ENCODE results near the gene MAB21L3.
A peak's percentile ranks its signal among the peaks of the same experiment; 100 is the strongest.

The MAB21L3 gene

GRCh38 chr1:116168277-116169032 is 57.3 kb downstream of the MAB21L3 start:
- peak; percentile 81 for DNase-seq (ENCODE audit: extremely low spot score)
- POLR2A ChIA-PET = no interaction called here
- no peak for TF ChIP-seq TARDBP (IDR thresholded peaks at IDR 0.05)
- peak; percentile 37; the same call in 1 of the 2 replicates for TF ChIP-seq L3MBTL2 (conservative IDR thresholded peaks at IDR 0.05)
- CTCF ChIA-PET = interaction anchor here (0.6 to 0.7 kb wide), 2 partner anchors 12 to 330 kb away, joined by 3 read pairs; no protein-coding TSS in a partner anchor

- DNase-seq (ENCODE audit: extremely low spot score) = no peak
- CTCF ChIA-PET = no interaction called here
- POLR2A ChIA-PET = no interaction called here
- no peak for TF ChIP-seq FOXK2 (IDR thresholded peaks at IDR 0.05)
- TF ChIP-seq SP1 (IDR thresholded peaks at IDR 0.05) = no peak
- TF ChIP-seq HDGF (IDR thresholded peaks at IDR 0.05; ENCODE audit: borderline replicate concordance) = no peak
- no peak for TF ChIP-seq FOXA1 (IDR thresholded peaks at IDR 0.05)
- TF ChIP-seq FOXM1 (IDR thresholded peaks at IDR 0.05; ENCODE audit: borderline replicate concordance) = no peak
- TF ChIP-seq TARDBP (IDR thresholded peaks at IDR 0.05) = no peak
Observed at GRCh38 chr1:116169898-116170297, 58.7 kb downstream of the MAB21L3 start.

- ChIA-PET CTCF (no interaction called here), POLR2A (no interaction called here)
- no peak for TF ChIP-seq FOXA1 (IDR thresholded peaks at IDR 0.05)
- TF ChIP-seq ARNT (IDR thresholded peaks at IDR 0.05) = no peak
- no peak for TF ChIP-seq SP1 (IDR thresholded peaks at IDR 0.05)
- no peak for TF ChIP-seq FOXM1 (IDR thresholded peaks at IDR 0.05; ENCODE audit: borderline replicate concordance)
- TF ChIP-seq CTBP1 (IDR thresholded peaks at IDR 0.05; ENCODE audit: borderline replicate concordance) = no peak
- TF ChIP-seq ELF4 (IDR thresholded peaks at IDR 0.05) = no peak
- no peak for TF ChIP-seq LEF1 (IDR thresholded peaks at IDR 0.05; ENCODE audit: borderline replicate concordance)
- no peak for TF ChIP-seq SUZ12 (IDR thresholded peaks at IDR 0.05)
- TF ChIP-seq NFRKB (IDR thresholded peaks at IDR 0.05) = no peak
- no peak for TF ChIP-seq L3MBTL2 (conservative IDR thresholded peaks at IDR 0.05)
- TF ChIP-seq TARDBP (IDR thresholded peaks at IDR 0.05) = no peak
- TF ChIP-seq FOXK2 (IDR thresholded peaks at IDR 0.05) = no peak
- no peak for TF ChIP-seq BHLHE40 (IDR thresholded peaks at IDR 0.05; ENCODE audit: borderline replicate concordance)
- TF ChIP-seq ZNF384 (IDR thresholded peaks at IDR 0.05) = no peak
- TF ChIP-seq, protein P1, sequence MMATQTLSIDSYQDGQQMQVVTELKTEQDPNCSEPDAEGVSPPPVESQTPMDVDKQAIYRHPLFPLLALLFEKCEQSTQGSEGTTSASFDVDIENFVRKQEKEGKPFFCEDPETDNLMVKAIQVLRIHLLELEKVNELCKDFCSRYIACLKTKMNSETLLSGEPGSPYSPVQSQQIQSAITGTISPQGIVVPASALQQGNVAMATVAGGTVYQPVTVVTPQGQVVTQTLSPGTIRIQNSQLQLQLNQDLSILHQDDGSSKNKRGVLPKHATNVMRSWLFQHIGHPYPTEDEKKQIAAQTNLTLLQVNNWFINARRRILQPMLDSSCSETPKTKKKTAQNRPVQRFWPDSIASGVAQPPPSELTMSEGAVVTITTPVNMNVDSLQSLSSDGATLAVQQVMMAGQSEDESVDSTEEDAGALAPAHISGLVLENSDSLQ (IDR thresholded peaks at IDR 0.05) = no peak
- no peak for DNase-seq (ENCODE audit: extremely low spot score)
Observed at GRCh38 chr1:116170721-116171589, 59.8 kb downstream of the MAB21L3 start.

- TF ChIP-seq FOXM1 (IDR thresholded peaks at IDR 0.05; ENCODE audit: borderline replicate concordance) = no peak
- TF ChIP-seq ZNF384 (IDR thresholded peaks at IDR 0.05) = no peak
- no peak for TF ChIP-seq LEF1 (IDR thresholded peaks at IDR 0.05; ENCODE audit: borderline replicate concordance)
- no peak for TF ChIP-seq TARDBP (IDR thresholded peaks at IDR 0.05)
- TF ChIP-seq SUZ12 (IDR thresholded peaks at IDR 0.05) = no peak
- no peak for TF ChIP-seq BHLHE40 (IDR thresholded peaks at IDR 0.05; ENCODE audit: borderline replicate concordance)
- TF ChIP-seq SP1 (IDR thresholded peaks at IDR 0.05) = no peak
- TF ChIP-seq NFRKB (IDR thresholded peaks at IDR 0.05) = no peak
- TF ChIP-seq HDGF (IDR thresholded peaks at IDR 0.05; ENCODE audit: borderline replicate concordance) = no peak
- TF ChIP-seq ELF4 (IDR thresholded peaks at IDR 0.05) = no peak
- TF ChIP-seq CTBP1 (IDR thresholded peaks at IDR 0.05; ENCODE audit: borderline replicate concordance) = no peak
- TF ChIP-seq ARNT (IDR thresholded peaks at IDR 0.05) = no peak
- TF ChIP-seq L3MBTL2 (conservative IDR thresholded peaks at IDR 0.05) = no peak
- TF ChIP-seq FOXA1 (IDR thresholded peaks at IDR 0.05) = no peak
- TF ChIP-seq, protein P1 (IDR thresholded peaks at IDR 0.05) = no peak
- TF ChIP-seq FOXK2 (IDR thresholded peaks at IDR 0.05) = no peak
- DNase-seq (ENCODE audit: extremely low spot score) = no peak
- CTCF ChIA-PET = no interaction called here
- POLR2A ChIA-PET = no interaction called here
Observed at GRCh38 chr1:116172666-116173065, 61.5 kb downstream of the MAB21L3 start.

DNA sequence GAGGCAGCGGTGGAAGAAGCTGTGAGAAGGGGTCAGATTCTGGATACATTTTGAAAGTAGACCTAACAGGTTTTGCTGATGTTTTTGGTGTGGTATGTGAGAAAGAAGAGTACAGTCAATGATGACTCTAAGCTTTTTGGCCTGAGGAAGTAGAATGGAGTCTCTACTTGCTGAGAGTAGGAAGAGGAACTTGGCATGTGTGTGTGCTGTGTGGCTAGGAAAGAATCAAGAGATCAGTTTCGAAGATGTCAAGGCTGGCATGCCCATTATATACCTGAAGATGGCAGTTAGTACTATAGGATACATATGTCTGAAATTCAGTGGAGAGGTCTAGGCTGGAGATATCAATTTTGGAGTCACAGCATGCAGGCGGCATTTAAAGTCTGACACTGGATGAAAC is 64.4 kb downstream of the MAB21L3 start:
- TF ChIP-seq SP1 (IDR thresholded peaks at IDR 0.05) (no peak), L3MBTL2 (conservative IDR thresholded peaks at IDR 0.05) (no peak), LEF1 (IDR thresholded peaks at IDR 0.05; ENCODE audit: borderline replicate concordance) (no peak)
- DNase-seq (ENCODE audit: extremely low spot score) = no peak
- ChIA-PET CTCF (no interaction called here), POLR2A (no interaction called here)

DNA sequence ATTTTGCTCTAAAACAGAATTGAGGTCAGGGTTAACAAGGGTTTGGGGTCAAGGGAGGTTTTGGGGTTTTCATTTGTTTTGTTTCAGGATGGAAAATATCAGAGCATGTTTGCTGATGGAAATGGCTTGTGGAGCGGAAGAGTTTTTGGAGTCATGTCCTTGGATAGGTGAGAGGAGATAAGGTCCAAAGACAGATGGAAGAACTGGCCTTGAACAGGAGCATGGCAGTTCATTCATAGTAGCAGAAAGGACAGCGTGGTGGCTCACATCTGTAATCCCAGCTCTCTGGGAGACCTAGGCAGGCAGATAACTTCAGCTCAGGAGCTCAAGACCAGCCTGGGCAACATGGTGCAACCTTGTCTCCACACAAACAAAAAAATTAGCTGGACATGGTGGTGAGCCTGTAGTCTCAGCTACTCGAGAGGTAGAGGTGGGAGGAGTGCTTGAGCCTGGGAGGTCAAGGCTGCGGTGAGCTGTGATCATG is 65.1 kb downstream of the MAB21L3 start:
- POLR2A ChIA-PET = no interaction called here
- CTCF ChIA-PET = interaction anchor here (0.5 kb wide), 1 partner anchor 323 kb away, joined by 3 read pairs; no protein-coding TSS in a partner anchor
- TF ChIP-seq ZNF384 (IDR thresholded peaks at IDR 0.05) (no peak), NFRKB (IDR thresholded peaks at IDR 0.05) (no peak), BHLHE40 (IDR thresholded peaks at IDR 0.05; ENCODE audit: borderline replicate concordance) (no peak), ARNT (IDR thresholded peaks at IDR 0.05) (no peak), SUZ12 (IDR thresholded peaks at IDR 0.05) (no peak), FOXM1 (IDR thresholded peaks at IDR 0.05; ENCODE audit: borderline replicate concordance) (no peak), HDGF (IDR thresholded peaks at IDR 0.05; ENCODE audit: borderline replicate concordance) (no peak), LEF1 (IDR thresholded peaks at IDR 0.05; ENCODE audit: borderline replicate concordance) (no peak), ELF4 (IDR thresholded peaks at IDR 0.05) (no peak), FOXA1 (IDR thresholded peaks at IDR 0.05) (no peak), FOXK2 (IDR thresholded peaks at IDR 0.05) (no peak), L3MBTL2 (conservative IDR thresholded peaks at IDR 0.05) (no peak), CTBP1 (IDR thresholded peaks at IDR 0.05; ENCODE audit: borderline replicate concordance) (no peak), TARDBP (IDR thresholded peaks at IDR 0.05) (no peak), SP1 (IDR thresholded peaks at IDR 0.05) (no peak)
- TF ChIP-seq, protein P1 (IDR thresholded peaks at IDR 0.05) = no peak
- no peak for DNase-seq (ENCODE audit: extremely low spot score)
